PFSK-1 (cell line): ENCODE data around the gene LHX3.

ENCODE experiments used
- SIN3A ChIP-seq: IDR thresholded peaks from 2 replicates; pipeline ENCODE4 v1.6.1; 2012; ENCODE audit warnings: mild to moderate bottlenecking, low read length, moderate library complexity, borderline replicate concordance; ENCODE audit not compliant: insufficient read depth
- TAF1 ChIP-seq: IDR thresholded peaks from 2 replicates; pipeline ENCODE4 v1.6.1; 2012; ENCODE audit warnings: low read length, control low read depth, borderline replicate concordance; ENCODE audit not compliant: insufficient read depth

- TF ChIP-seq TAF1 (no peak), SIN3A (no peak)
These were observed 48.6 kb upstream of the LHX3 start for GRCh38 chr9:136253246-136254130.
